Stimulated activated CD4-positive, alpha-beta T cell treated with anti-CD3 and anti-CD28 coated beads, Interleukin-15, amount 100 ng/mL, for 1 hour (primary cell): ENCODE data around the gene TBCC.
"Not testable (repeated sequence)": the region's sequence is repeated elsewhere in the genome, so short reads cannot be mapped to it uniquely, and the experiment has no call there.

Source experiments
- DNase-seq, 2 donors: peaks; one replicate each; pipeline ENCODE4 v3.0.0-alpha.2; 2020; ENCODE audit warnings: low read depth in 1 of 2, low spot score in 1 of 2

The TBCC gene

DNA sequence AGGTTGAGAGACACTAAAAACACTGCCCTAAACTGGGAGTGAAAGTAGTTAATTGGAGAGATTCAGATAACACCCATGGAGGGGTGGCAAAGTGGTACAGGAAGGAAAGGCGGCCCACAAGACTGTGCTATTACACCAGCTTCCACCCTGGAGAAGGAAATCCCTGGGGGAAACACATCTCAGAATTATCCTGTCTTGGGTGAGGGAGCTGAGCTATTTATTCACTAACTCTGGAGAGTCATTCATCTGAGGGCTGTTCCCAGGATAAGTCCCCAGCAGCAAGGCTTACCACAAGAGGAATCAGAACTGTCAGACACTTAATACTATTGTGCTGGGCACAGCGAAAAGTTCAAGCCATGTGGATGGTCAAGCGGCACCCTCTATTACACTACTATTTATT lies 9.9 kb downstream of the TBCC start:
- DNase-seq = no peak

DNA sequence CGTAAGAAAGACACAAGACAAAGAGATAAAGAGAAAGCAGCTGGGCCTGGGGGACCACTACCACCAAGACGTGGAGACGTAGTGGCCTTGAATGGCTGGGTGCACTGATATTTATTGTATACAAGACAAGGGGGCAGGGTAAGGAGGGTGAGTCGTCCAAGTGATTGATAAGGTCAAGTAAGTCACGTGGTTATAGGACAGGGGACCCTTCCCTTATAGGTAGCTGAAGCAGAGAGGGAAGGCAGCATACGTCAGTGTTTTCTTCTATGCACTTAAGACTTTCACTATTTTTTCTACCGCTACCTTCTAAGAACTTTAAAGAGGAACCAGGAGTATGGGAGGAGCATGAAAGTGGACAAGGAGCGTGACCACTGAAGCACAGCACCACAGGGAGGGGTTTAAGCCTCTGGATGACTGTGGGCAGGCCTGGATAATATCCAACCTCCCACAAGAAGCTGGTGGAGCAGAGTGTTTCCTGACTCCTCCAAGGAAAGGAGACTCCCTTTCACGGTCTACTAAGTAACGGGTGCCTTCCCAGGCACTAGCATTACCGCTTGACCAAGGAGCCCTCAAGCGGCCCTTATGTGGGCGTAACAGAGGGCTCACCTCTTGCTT lies 11.9 kb downstream of the TBCC start:
- DNase-seq = not testable (repeated sequence)

DNA sequence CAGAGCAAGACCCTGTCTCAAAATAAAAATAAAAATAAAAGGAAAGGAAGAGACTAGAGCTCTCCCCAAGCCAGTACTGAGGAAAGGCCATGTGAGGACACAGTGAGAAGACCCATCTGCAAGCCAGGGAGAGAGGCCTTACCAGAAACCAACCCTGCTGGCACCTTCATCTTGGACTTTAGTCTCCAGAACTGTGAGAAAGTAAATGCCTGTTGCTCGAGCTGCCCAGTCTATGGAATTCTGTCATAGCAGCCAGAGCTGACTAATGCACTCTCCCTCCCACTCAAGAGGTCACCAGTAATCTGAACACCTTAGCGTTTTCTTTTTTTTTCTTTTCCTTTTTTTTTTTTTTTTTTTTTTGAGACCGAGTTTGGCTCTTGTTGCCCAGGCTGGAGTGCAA lies 16.2 kb downstream of the TBCC start:
- DNase-seq = no peak

DNA sequence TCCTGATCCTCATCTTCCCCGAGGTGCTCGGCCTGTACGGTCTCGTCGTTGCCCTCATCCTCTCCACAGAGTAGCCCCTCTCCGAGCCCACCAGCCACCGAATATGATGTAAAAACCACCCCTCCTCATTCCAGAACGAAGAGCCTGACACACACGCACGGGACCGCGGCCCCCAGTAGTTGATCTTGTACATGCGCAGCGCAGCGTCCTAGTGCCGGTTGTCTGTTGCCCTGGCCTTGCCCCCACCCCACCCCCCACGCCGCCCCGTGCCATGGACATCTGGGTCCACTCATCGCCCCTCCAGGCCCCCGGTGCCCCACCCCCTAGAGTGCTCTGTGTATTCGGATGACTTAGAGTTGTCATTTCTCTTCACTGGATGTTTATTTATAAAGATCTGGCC lies 18.3 kb downstream of the TBCC start:
- DNase-seq = no peak

DNA sequence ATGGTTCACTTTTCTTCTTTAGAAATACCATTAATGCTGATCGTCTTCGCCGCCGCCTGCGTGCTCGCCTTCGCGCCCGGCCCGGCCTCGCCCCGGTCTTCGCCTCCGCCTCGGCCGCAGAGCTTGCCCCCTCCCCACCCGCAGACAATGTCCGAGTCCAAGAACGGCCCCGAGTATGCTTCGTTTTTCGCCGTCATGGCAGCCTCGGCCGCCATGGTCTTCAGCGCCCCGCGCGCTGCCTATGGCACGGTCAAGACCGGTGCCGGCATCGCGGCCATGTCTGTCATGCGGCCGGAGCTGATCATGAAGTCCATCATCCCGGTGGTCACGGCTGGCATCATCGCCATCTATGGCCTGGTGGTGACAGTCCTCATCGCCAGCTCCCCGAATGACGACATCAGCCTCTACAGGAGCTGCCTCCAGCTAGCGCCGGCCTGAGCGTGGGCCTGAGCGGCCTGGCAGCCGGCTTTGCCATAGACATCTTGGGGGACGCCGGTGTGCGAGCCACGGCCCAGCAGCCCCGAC lies 18.8 kb downstream of the TBCC start:
- DNase-seq = peak in 1 of 2 donors; percentile 6

DNA sequence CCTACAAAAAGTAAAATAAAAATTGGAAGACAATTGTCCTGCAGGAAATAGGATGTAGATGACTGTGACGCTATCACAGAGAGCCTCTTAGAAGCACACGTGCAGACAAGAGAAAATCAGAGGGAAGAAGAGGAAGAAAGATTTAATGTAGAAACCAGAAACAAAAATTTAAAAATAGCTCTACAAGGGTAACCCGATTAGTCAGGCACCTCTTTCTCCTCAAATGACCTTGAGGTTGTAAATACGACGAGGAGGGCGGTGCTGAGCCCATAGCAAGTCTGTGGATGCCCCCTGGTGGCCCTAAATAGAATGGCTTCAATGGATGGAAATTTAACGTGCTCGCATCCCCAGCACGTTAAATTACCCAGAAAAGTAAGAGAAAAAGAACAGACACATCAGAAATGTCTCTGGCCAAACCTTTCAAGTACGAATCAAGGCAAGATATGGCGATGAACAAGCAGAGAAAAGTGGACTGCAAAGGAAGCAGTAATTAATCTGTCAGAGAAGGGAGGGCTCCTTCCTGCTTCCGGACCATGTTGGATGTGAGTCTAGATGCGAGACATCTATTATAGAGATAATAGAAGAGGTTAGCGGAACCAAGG lies 19.3 kb downstream of the TBCC start:
- peak; percentile 16 to 44 for DNase-seq

DNA sequence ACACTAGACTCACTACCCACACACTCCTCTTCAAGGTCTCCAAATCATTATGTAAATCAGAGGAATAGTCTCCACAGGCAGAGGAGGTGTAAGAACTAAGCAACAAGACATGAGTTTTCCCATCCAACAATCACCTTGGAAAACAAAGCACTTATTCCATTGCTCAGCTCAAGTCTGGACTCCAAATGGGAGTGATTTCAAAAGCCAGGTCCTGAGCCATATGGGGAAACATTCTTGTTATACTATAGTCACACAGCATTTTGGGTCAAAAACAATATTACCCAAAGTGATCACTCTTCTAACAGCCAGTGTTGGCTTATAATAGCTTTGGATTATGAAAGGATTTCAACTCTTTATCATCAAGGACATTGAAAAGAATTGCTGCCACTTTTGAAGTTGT lies 19.9 kb downstream of the TBCC start:
- no peak for DNase-seq

DNA sequence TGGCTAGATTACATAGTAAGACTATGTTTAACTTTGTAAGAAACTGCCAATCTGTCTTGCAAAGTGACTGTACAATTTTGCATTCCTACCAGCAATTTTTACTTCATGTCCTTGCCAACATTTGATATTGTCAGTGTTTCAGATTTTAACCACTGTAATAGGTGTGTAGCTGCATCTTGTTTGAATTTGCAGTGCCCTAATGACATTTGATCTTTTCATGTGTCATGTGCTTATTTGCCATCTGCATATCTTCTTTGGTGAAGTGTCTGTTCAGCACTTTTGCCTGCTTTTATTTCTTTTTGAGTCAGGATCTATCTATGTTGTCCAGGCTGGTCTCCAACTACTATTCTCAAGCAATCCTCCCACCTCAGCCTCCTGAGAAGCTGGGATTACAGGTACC lies 21.1 kb downstream of the TBCC start:
- no peak for DNase-seq

DNA sequence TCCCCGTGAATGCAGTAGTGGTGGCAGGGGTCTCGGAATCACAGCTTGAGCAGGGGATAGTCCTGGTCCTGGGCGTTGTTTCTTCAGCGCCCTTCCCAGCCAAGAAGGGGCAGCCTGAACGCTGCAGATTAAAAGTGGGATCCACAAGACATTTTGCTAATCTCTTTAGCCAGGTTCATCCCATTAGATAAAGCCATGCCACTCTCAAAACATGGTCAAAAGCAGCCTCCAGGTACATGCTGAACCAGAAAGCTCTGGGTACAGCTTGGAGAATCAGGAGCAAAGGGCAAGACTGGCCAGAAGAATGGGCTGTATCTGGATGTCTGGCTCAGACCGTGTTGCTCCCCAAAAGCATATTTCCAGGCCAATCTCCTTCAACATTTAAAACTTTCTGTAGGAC lies 23.4 kb downstream of the TBCC start, which contains the start of gene PRPH2:
TSS of gene PRPH2 (minus strand) at position 101 of the 400 bp plus-strand sequence. CDS start 263 bp downstream, outside the sequence.
- no peak for DNase-seq

DNA sequence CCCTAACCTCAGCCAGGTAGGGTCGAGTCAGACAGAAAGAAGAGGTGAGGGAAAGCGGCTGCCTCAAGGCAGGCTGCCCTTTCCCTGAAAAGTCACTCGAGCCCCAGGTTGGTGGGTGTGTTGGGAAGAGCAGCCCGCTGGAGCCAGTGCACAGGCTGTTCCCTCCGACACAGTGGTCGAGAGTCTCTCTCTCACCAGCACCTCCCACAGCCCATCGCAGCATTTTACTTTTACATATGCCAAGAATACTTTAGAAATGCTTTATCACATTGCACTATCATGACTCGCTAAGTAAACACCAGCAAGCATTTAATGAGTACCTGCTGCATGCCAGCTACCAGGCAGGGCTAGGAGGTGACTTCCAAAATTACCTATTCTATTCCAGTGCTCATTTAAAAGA lies 25.2 kb downstream of the TBCC start:
- DNase-seq = no peak

DNA sequence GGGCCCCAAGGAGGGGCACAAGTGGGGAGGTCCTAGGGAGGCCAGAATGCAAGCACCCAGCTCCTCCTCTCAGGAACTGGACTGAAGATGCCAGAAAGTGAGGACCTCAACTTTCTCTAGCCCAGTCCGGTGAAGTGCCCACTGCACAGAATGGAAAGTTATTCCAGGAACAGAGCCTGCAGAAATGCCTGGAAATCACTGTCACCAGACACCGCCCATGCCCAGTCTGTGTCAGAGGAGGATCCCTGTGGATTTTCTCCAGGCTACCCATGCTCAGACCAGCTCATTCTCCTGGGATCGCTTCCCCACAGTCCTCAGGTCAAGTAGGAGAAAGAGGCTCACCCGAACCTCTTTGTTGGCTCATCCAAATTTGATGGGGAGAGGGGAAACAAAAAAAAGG lies 30.0 kb downstream of the TBCC start:
- no peak for DNase-seq

DNA sequence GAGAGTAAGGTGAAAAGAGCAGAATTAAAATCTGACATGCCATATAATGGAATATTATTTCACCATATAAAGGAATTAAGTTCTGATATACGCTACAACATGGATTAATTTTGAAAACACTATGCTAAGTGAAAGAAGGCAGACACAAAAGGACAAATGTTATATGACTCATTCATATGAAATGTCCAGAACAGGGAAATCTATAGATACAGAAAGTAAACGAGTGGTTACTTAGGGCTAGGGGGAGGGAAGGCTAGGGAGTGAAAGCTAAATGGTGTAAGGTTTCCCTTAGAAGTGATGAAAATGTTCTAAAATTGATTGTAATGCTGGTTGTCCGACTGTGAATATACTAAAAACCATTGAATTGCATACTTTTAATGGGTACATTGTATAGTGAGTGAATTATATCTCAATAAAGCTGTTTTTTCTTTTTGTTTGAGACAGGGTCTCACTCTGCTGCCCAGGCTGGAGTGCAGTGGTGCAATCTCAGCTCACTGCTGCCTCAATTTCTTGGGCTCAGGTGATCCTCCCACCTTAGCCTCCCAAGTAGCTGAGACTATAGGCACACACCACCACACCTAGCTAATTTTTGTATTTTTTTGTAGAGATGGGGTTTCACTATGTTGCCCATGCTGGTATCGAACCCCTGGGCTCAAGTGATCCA lies 31.7 kb downstream of the TBCC start:
- no peak for DNase-seq

DNA sequence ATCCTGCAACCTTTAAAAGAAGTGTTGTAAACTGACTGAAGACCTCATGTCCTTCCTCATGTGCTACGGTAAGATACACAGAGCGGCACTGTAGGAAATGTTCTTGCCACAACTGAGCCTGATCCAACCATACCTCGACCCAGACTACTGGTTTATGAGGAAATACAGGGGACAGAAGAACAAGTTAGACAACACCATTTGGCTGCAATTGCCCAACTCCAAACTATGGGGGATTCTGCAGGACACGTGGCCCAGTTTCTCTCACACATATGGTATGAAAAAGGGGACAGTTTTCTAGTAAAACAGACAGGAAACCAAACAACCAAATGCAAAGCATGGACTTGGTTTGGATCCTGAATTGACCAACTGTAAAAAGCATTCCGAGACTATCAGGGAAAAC lies 34.0 kb downstream of the TBCC start:
- no peak for DNase-seq

DNA sequence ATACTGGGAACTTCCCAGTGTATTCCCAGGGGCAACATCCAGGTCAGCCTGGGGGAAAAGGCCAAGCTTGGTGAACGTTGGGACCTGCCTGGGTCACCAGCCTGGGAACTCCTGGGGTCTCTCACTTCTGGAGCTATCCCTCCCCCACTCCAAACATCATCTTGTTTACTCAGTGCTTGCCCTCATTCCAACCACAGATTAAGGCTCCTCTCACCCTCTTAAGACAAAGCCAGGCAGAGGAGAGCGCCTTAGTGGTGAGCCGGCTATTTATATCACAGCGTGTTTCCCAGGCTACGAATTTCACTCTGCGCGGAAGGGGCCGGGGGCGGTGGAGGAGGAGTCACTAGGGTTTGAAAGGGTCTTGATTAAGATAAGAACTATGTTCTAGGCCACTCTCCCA lies 35.6 kb downstream of the TBCC start:
- DNase-seq = no peak

DNA sequence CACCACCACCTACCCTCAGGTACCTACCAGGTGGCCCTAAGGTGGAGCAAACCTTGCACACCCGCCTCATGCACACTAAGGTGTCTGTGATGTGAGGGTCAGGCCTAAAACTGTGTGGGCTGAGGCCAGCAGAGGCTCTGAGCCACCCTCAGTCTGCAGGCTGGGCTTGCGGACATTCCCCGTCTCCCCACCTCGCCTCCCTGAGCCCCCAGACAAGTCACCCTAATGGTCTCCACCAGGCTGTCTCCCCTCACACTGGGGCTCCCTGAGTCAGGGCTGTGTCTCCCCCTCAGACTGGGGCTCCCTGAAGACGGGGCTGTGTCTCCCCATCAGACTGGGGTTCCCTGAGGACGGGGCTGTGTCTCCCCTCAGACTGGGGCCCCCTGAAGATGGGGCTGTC lies 36.0 kb downstream of the TBCC start:
- no peak for DNase-seq

DNA sequence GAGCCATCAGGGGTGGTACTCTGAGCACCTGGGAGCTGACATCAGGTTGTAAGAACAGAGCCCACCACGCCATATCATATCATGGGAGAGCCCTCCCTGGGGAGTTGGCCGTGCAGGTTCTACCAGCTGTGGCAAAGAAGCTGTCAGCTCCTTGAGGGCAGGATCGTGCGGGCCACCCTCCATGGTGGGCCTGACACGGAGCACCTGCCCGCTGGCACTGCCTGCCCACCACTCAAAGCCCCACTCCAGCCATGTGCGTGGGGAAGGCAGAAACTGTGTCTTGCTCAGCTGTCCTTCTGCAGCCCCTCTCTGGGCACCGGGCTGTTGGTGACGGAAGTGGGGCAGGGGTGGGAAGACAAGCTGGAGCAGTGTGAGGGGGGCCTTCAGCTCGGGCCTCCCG lies 37.8 kb downstream of the TBCC start:
- DNase-seq = no peak

DNA sequence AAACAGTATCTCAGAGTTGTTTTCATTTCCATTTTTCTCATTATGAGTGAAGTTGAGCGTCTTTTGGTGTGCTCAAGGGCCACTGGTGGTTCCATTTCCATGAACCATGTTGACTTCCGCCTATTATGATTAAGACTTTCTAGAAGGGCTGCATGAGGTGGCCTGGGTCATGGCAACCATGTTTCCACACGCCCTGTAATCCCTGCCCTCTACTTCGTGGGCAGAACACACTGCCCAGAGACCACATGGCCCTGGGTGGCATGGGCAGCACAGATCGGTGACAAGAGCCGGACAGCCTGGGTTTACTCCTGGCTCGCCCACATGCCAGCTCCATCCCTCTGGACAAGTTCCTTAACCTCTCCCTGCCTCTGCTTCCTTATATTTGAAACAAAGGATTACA lies 38.3 kb downstream of the TBCC start:
- DNase-seq = no peak

DNA sequence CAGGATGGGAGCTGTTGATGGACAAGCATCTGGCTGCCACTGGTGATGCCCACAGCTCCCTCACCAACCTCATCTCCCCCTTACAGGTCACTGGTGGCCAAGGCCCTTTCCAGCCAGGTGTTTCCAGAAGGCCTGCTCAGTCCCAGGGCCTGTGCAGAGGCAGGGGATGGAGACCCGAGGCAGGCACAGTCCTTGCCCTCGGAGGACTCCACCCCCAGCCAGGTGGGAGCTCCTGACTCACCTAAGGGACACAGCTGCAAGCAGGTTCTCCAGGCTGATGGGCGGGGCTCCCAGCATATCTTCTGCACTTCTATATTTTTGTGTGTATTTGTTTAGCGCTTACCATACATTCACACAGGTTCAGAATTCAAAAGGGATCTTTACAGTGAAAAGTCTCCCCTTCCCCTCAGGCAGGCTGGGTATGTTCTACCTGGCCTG lies 40.9 kb downstream of the TBCC start:
- DNase-seq = no peak

DNA sequence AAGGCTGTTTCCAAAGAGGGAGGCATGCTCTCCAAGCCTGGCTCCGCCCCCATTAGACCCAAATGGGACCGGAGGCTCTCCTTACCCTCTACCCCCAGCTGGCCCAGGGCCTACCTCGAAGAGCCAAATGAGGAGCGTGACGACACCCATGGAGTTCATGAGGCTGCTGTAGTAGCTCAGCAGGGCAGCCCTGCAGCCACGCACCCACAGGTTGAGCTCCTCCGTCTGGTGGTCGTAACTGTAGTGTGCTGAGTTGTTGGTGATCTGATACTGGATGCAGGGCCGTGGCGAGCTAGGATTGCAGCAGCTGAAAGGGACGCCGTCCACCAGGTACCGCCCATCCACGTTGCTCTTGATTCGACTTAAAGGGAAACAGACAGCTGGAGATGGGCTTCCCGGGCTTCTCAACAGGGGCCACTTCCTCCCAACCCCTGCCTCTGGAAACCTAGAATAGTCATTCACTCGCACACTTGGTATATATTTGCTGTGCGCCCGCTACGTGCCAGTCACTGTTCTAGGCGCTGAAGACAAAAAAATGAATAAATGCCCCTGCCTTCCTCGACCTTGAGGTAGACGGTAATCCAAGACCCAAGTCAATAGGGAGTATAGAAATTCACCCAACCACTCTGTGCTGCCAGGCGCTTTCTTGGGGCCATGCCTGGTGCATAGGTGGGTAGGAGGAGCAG lies 41.5 kb downstream of the TBCC start:
- no peak for DNase-seq

DNA sequence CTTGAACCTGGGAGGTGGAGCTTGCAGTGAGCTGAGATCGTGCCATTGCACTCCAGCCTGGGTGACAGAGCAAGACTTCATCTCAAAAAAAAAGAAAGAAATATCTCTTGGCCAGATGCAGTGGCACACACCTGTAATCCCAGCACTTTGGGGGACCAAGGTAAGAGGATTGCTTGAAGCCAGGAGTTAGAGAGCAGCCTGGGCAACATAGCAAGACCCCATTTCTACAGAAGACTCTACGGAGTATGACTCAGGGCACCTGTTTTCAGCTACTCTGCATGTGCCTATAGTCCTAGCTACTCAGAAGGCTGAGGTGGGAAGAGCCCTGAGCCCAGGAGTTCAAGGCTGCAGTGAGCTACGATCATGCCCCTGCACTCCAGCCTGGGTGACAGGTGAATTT lies 43.1 kb downstream of the TBCC start:
- not testable (repeated sequence) for DNase-seq

DNA sequence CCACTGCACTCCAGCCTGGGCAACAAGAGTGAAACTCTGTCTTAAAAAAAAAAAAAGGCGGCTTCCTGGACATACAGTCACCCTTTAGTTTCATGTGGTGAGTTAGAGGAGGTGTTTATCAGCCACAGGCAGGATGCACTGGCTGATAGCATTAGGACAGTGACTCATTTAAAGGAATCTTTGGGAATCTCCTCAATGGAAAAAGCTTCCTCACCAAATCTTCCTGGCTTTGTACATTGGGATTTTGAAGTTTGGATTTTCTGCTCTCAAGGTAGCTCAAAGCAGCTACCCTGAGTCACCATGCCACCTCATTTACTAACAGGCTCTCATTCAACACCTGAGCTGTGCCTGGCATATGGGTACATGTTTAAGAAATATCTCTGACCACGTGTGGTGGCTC lies 43.7 kb downstream of the TBCC start:
- no peak for DNase-seq

DNA sequence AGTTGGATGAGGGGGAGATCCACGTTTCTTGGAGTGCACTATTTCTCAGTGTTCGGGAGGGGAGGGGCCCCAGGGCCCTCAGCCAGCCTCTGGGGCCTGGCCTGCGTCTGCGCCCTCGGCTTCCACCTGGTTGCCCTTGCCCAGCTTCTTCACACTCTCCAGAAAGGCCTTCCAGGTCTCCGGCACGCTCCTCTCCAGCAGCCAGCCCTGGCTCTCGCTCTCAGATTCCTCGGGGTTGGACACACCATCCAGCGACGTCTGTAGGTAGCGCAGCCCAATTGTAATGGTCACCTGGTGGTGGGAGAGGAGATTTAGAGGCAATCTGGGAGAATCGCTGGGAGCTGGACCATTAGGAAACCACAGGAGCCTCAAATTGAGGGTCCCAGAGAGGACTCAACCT lies 47.7 kb downstream of the TBCC start:
- no peak for DNase-seq
